DOHH2 (cell line): ENCODE results near the gene UBE2D2.

Source experiments
- CTCF ChIP-seq: fragments of 200-600 bp; sonication (generic); IDR thresholded peaks from one replicate; pipeline ENCODE4 v1.5.1; 2014; ENCODE audit warnings: antibody characterized with exemption, mild to moderate bottlenecking, low read depth, low read length; ENCODE audit not compliant: poor library complexity, severe bottlenecking
- EZH2phosphoT487 ChIP-seq: fragments of 200-600 bp; sonication (generic); IDR thresholded peaks from 2 replicates; pipeline ENCODE4 v1.6.1; 2017; ENCODE audit warnings: borderline replicate concordance, mild to moderate bottlenecking, antibody characterized with exemption, low read length, moderate library complexity, mixed read lengths

GRCh38 chr5:139645430-139645871 is 84.3 kb downstream of the UBE2D2 start:
- TF ChIP-seq CTCF (no peak), EZH2phosphoT487 (no peak)
